Mesenteric fat pad (tissue), 1 donor: ENCODE data around the gene RYR3. TPM values are rescaled to one million over a fixed set of nuclear protein-coding genes. Genes with fewer than 3 reads are reported as not detected.

Source experiments
- DNase-seq: peaks from one replicate; pipeline ENCODE4 v3.0.0-alpha.2; 2020; ENCODE audit warnings: low spot score
- total RNA-seq: library from RNA; stranded (reverse); fragmentation: NEBNext Ultra II Directional; extraction: Animal tissue kit (Norgen Biotek cat#: 25700); gene quantifications from one replicate; pipeline ENCODE4 v1.2.1, GENCODE V29; 2021
- donor health status: DM: yes; HTN: yes; CAD: no.

RYR3 gene
- total RNA-seq, 1 donor from 2014 or later: 0.48 TPM

- DNase-seq: no peak
These were observed 189.8 kb downstream of the RYR3 start for GRCh38 chr15:33500432-33501195.

DNA sequence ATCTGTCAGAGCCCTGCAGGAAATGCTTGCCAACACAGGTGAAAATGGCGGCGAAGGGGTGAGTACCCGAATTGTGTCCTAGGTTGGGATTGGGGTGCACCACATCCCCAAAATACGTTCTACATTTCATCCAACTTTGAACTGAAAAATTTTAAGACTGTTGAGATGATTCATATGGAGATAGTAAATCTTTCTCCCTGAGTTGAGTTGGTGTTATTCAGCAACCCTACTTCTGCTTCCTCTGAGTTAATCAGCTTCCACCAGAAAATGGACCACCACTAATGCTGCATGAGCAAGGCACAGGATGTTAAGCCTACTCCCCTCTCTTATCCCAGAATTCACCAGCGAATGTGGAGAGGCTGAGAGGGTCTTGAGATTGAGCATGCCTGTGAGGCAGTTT, 192.9 kb downstream of the RYR3 start:
- DNase-seq: no peak

DNA sequence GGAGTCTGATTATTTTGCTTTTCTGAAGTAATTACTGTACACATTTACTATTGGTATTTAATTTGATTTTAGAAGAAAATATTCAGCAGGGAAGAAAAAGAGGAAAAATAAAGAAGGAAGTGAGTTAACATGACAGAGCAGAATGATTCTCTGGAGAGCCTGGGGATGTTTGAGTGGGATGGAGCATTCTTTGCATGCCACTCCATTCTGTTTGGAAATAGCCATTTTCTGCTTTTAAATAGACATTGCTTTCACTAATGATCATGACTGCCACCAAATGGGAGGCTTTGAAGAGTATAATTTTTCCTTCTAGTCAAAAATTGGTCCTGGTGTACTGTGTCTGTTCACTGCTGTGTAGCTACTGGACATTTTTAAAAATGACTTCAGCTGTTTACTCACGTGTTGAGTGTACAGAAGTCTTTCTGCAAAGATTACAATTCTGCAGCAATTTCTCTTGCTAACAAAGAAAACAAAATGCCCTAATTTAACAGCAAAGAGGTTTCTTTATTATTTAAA, 196.1 kb downstream of the RYR3 start:
- no peak for DNase-seq

DNA sequence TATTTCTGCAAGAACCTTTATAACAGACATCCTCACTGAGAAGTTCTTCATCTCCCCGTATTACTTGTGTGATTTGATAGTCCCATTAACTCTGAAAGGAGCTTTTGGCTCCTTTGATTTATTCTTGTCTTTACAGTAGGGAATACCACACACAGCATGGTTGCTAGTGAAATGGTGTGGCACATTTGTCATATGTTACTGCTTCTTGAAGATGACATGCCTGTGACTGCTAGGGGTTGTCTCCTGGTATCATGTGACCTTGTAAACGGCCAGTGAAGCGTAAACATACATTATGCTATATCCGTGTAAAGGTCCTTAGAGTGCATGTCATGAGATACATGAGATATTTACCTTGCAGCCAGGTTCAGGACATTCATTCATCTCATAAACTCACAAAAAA, 197.9 kb downstream of the RYR3 start:
- no peak for DNase-seq

DNA sequence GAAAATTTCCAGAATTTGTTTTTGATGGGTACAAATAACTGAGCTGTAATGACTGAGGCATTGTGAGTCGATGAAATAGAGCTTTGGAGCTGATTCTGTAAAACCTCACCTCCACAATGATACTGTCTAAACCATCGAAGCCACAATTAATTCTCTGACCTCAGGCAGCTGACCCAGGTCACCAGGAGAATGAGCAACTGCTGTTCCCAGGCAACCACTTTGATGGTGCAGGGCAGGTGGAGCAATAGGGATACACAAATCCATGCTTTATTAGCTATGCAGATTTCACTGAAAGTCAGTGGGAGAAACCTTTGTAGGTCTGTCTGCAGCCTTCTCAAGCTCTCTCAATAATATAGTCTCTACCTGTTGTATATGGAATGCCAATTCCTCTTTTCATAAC, 204.4 kb downstream of the RYR3 start:
- no peak for DNase-seq

DNA sequence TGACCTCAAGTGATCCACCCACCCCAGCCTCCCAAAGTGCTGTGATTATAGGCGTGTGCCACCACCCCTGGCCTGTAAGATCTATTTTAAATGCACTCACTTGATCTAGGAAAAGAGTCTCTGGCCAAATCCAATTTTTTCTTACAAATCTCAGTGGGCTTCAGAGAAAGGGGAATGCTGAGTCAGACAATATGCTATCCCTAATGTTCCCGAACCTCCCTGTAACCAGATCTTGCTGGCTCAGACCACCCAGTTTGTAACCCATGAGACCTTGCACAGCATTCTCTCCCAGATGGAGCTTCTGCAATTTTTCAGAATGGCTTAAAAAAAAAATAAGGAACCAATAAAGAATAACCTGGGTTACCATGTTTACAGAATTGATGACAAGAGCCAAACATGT, 205.8 kb downstream of the RYR3 start:
- no peak for DNase-seq

- DNase-seq: no peak
These were observed 207.2 kb downstream of the RYR3 start for GRCh38 chr15:33517944-33518343.

GRCh38 chr15:33518421-33518820, 207.7 kb downstream of the RYR3 start:
- DNase-seq: no peak

DNA sequence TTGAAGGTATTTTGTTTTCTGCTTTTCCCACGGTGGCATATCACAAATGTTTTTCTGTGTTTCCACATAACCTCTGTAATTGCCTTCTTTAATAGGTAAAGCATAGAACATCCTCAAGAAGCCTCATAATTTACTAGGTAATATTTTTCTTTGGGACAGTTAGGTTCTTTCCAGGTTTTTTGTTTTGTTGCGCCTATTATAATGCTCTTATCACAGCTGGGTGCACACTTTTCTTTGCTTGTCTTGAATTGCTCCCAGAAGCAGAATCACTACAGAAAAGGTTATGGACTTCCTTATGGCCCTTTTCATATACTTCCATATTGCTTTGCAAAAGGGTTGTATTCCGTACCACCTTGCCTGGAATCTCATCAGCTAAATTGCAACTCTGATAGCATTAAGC, 213.5 kb downstream of the RYR3 start:
- no peak for DNase-seq

DNA sequence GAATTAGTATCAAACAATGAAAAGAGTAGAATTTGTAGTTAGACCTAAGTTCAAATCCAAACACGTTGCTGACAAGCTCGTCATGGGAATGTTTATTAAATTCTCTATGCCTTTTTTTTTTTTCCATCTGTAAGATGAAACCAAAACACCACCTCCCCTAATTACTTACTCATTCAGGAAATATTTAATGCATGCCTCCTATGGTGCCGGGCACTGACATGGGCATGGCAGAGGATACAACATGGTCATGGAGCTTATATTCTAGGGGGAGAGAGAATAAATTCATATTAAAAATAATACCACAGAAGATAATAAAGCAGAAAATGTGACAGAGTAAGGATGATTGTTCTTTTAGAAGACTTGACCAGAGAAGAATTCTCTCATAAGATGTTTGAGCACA, 215.8 kb downstream of the RYR3 start:
- DNase-seq: no peak

GRCh38 chr15:33533197-33533596, 222.4 kb downstream of the RYR3 start:
- no peak for DNase-seq

DNA sequence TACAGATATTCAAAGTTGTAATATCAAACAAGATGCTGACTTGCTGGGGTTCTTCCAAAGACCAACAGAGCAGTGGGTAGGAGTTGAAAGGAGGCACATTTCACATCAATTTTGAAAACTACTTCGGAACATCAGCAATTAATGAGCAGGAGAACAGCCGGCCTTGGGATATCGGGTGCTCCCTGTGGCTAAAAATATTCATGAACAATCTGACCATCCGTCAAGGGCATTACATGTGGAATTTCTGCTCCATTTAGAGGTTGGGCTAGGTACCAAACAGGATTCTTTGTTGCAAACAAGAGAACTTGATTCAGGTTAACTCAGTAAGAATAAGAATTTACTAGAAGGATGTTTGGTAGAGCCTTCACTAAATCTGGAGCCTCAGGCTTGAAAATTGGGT, 223.9 kb downstream of the RYR3 start:
- no peak for DNase-seq

- no peak for DNase-seq
These were observed 224.4 kb downstream of the RYR3 start for GRCh38 chr15:33535135-33535534.

DNA sequence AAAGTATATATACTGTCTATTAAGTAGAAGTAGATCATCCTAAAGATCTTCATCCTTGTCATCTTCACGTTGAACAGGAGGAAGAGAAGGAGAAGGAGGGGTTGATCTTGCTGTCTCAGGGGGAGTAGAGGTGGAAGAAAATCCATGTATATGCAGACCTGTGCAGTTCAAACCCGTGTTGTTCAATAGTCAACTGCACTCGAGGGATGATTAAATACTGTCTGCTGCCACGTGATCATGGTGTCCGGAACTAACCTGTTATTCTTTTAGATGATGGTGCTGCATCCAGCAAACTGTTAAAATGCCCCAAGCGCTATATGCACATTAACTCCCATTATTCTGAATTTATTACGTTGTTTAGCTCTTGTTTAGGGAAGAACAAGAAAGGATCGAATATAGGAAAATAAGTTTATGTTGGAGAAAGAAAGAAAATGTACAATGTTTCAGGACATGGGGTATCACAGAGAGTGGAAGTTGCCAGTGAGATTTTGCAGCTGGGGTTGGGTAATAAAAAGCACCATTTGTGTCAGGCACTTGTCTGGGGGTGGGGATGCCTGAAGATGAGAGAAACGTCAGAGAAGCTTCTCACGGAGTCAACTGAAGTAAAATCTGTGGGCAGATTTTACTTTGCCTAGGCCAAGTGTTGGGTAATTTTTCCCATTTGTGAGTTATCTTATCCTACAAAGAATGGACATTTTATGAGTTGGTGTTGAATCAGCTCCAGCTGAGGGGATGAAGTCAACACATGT, 229.2 kb downstream of the RYR3 start:
- DNase-seq: no peak

GRCh38 chr15:33543957-33544356, 233.2 kb downstream of the RYR3 start:
- DNase-seq: no peak

DNA sequence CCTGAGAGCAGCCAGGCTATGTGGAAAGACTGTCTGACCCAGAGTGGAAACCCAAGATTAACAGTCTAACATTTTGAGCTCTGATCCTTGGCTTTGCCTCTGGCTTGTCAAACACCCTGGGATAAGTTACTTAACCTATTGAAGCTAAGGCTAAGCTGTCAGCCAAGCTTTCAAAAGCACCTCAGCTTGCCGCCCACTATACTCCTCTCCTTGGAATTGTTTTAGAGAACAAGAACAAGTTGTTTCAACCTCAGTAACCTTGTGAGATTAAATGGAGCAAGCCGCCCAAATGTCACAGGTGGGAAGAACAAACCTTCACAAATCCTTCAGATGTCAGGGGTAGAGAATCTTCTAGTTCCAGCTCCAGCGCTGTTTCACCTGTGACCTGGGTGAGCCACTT, 235.1 kb downstream of the RYR3 start:
- DNase-seq: no peak

DNA sequence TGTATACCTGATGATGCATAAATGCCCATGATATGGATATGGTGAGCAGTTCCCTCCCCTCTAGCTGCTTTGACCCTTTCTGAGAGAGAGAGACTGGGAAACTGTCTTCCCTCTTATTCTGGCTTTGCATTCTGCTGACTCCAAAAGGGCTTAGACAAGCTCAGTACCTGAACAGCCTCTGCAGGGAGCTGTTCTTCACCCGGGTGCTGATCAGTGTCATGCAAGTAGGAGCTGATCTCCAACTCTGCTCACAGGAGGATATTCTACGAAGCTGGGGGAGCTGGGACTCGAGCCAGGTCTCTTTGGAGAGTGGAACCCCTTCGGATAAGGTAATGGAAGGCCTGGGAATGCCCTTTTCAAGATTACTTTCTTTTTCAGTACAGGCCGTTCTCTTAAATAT, 237.1 kb downstream of the RYR3 start:
- no peak for DNase-seq

GRCh38 chr15:33551860-33552259, 241.1 kb downstream of the RYR3 start:
- DNase-seq: no peak

DNA sequence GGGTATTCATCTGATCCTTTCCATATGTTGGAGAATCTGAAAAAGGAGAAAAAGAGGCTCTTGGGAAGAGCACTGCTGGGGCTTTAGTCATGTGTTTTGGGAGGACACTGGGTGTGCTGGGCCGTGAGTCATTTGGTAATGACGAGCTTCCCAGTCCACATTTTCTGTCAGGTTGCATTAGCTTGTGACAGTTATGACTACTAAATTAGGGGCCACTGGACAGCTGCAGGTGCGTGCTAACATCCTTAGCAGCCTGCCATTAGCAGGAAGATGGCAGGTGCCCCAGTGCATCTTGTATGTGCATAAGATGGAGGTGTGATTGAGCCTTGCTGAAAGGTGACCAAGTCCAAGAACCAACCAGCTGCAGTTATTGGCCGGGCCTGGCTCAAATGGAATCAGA, 242.4 kb downstream of the RYR3 start:
- DNase-seq: no peak

- no peak for DNase-seq
These were observed 248.6 kb downstream of the RYR3 start for GRCh38 chr15:33559207-33559890.

DNA sequence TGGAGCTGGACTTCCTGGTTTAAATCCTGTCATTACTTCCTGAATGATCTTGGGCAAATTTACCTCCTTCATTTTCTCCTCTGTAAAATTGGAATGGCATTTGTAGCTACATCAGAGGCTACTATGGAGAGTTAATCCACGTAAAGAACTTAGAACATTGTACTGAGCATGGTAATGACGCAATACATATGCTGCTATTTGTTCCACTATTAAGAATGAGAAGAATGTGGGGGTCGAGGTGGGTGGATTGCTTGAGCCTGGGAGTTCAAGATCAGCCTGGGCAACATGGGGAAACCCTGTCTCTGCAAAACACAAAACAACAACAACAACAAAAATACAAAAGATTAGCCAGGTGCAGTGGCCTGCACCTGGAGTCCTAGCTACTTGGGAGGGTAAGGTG, 250.6 kb downstream of the RYR3 start:
- DNase-seq: no peak

DNA sequence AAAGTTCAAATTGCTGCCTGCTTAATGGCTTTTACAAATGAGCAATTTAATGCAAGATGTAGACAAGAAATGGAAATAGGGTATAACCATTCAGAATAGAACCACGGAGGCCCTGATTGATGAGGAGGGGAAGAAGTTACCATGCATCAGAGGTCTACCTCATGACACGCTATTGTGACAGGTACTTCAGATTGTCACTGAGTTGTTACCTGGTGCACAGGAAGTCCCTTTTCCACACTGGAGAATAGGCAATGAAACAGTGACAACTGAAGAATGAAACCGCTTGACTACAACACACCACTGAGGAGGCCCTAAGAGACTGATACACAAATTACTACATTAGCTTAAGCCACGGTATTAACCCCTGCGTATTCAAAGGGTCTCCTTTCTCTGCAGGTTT, 251.2 kb downstream of the RYR3 start:
- no peak for DNase-seq
